Measurements from ENCODE around the gene TAF8. TPM values are rescaled to one million over a fixed set of nuclear protein-coding genes. Genes with fewer than 3 reads are reported as not detected.

Gene TAF8
- total and polyA plus RNA-seq, 11 donors, result 18.5 to 38.7 (median 27.9) TPM

DNA sequence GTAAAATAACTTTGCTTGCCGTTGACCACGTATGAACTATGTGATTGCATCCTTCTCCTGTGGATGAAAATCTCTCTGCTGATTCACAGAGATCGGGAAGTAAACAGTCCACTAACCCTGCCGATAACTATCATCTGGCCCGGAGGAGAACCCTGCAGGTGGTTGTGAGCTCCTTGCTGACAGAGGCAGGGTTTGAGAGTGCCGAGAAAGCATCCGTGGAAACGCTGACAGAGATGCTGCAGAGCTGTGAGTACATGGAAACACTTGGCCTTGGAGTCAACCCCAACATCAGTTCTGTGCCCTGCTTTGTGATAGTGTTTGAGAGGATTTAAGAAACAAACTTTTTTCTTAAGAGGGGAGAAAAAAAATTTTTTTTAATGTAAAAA lies 937 bp downstream of the TAF8 start:
- intact Hi-C loops (cut with DNase I), result no loop called here
- peak overlapping the region in 7 of 12 donors; percentile 90 to 98 (median 94) for H3K27ac ChIP-seq
- peaks cover 3 to 48% (median 43%) of the 10 kb centered on the region in 9 donors for H3K36me3 ChIP-seq
- DNase-seq (no peak), ATAC-seq (no peak)
- H3K4me1 ChIP-seq, result peaks cover 3 to 70% (median 42%) of the 10 kb centered on the region in 12 donors
- no peaks in the 10 kb centered on the region for H3K27me3 ChIP-seq
- TF ChIP-seq, protein P1, sequence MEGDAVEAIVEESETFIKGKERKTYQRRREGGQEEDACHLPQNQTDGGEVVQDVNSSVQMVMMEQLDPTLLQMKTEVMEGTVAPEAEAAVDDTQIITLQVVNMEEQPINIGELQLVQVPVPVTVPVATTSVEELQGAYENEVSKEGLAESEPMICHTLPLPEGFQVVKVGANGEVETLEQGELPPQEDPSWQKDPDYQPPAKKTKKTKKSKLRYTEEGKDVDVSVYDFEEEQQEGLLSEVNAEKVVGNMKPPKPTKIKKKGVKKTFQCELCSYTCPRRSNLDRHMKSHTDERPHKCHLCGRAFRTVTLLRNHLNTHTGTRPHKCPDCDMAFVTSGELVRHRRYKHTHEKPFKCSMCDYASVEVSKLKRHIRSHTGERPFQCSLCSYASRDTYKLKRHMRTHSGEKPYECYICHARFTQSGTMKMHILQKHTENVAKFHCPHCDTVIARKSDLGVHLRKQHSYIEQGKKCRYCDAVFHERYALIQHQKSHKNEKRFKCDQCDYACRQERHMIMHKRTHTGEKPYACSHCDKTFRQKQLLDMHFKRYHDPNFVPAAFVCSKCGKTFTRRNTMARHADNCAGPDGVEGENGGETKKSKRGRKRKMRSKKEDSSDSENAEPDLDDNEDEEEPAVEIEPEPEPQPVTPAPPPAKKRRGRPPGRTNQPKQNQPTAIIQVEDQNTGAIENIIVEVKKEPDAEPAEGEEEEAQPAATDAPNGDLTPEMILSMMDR (IDR thresholded peaks at IDR 0.05), result no peak
- TF ChIP-seq POLR2A (IDR thresholded peaks at IDR 0.05), result no peak
- peak overlapping the region; percentile 47 to 86 (median 72) for H3K4me3 ChIP-seq
- WGBS, 4 donors, result 24 to 36% (median 27%) methylated on average over 8 of the region's 8 CpGs
- no peaks in the 10 kb centered on the region for H3K9me3 ChIP-seq

DNA sequence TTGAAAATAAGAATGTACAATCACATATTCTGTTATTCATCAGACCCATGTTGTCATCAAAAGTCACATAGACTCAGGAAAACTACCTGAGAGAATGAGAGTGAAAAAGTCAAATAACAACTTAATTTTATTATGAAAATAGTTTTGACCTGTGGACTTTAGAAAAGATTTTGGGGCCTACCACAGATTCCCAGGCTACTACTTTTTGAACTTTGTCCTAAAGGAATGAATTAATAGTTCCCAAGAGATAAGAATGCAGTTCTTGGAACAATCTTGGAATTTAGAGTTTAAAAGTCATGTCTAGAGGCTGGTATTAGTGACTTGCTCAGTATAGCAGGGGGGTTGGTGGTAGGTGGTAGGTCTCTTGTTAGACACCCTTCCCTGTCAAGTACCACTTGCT lies 3.3 kb downstream of the TAF8 start:
- ATAC-seq (no peak), DNase-seq (no peak)
- H3K27ac ChIP-seq, result no peak overlapping the region
- TF ChIP-seq, protein P1 (IDR thresholded peaks at IDR 0.05), result no peak
- no peak for TF ChIP-seq POLR2A (IDR thresholded peaks at IDR 0.05)
- H3K36me3 ChIP-seq, result peaks cover 5 to 72% (median 67%) of the 10 kb centered on the region in 9 donors
- H3K27me3 ChIP-seq, result no peaks in the 10 kb centered on the region
- H3K4me3 ChIP-seq, result no peak overlapping the region
- intact Hi-C loops (cut with DNase I), result no loop called here
- H3K4me1 ChIP-seq, result peaks cover 0 to 48% (median 26%) of the 10 kb centered on the region in 12 donors
- no peaks in the 10 kb centered on the region for H3K9me3 ChIP-seq

DNA sequence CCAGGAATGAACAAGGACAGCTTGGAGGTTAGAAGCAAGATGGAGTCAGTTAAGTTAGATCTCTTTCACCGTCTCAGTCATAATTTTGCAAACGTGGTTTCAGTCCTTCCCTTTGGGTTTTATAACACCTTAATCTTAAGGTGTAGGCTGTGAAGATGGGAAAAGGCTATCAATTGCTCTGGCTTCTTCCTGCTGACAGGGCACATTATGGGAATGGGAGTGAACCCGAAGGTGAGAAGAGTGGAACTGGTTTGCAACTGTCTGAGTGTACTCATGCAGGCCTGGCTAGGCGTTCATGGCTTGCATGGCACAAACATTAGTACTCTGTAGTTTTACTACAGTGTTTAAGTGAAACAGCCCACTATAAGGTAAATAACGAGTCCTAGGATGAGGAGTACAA lies 9.4 kb downstream of the TAF8 start:
- intact Hi-C loops (cut with DNase I), result no loop called here
- Histone ChIP-seq H3K27me3 (no peaks in the 10 kb centered on the region), H3K4me3 (no peak overlapping the region), H3K36me3 (peaks cover 5 to 100% (median 99%) of the 10 kb centered on the region in 9 donors), H3K27ac (no peak overlapping the region), H3K4me1 (no peaks in the 10 kb centered on the region), H3K9me3 (no peaks in the 10 kb centered on the region)
- no peak for ATAC-seq
- no peak for DNase-seq
- 87 to 97% (median 95%) methylated on average over 5 of the region's 5 CpGs for WGBS, 4 donors
- TF ChIP-seq, protein P1 (IDR thresholded peaks at IDR 0.05), result no peak
- no peak for TF ChIP-seq POLR2A (IDR thresholded peaks at IDR 0.05)

DNA sequence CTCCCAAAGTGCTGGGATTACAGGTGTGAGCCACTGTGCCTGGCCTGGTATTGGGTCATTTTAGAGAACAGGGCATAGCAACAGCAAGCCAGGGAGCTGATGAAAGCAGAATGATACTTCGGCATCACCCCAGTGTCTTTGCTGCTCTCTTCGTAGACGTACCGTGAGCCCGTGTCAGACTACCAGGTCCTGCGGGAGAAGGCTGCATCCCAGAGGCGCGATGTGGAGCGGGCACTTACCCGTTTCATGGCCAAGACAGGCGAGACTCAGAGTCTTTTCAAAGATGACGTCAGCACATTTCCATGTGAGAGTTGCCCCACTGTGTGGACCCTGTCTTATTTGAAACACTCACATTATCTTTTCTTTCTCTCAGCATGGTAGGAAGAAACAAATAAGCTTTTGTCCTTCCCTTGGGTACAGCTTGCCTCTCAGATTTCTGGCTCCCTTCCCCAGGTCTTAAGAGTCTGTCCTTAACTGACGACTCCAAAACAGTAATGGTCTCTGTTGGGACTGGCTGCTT lies 15.9 kb downstream of the TAF8 start:
- DNase-seq (no peak), ATAC-seq (no peak)
- Histone ChIP-seq H3K4me3 (no peak overlapping the region), H3K9me3 (no peaks in the 10 kb centered on the region), H3K27ac (peak overlapping the region in 7 of 12 donors; percentile 70 to 91 (median 80)), H3K4me1 (peaks cover 0 to 29% (median 6%) of the 10 kb centered on the region in 12 donors), H3K36me3 (peaks cover 0 to 100% (median 98%) of the 10 kb centered on the region in 9 donors), H3K27me3 (no peaks in the 10 kb centered on the region)
- intact Hi-C loops (cut with DNase I), result no loop called here
- TF ChIP-seq POLR2A (IDR thresholded peaks at IDR 0.05), result no peak
- TF ChIP-seq, protein P1 (IDR thresholded peaks at IDR 0.05), result no peak
- 91 to 94% (median 93%) methylated on average over 9 to 13 of the region's 13 CpGs for WGBS, 4 donors
